AG09309 (cell line): ENCODE measurements around the gene COL20A1.

Experiments
- DNase-seq: peaks from one replicate; pipeline ENCODE4 v3.0.0-alpha.2; 2010; ENCODE audit warnings: low read depth
- H3K4me3 ChIP-seq: 2 replicates; pipeline ENCODE4 v1.5.1; 2011; ENCODE audit warnings: mild to moderate bottlenecking, low read depth, low read length, moderate library complexity; ENCODE audit not compliant: control insufficient read depth
- CTCF ChIP-seq: IDR thresholded peaks from 2 replicates; pipeline ENCODE4 v1.5.1; 2011; ENCODE audit warnings: mild to moderate bottlenecking, low read depth, low read length, inconsistent platforms; ENCODE audit not compliant: insufficient read depth, control insufficient read depth; ENCODE audit errors: missing control alignments

Gene COL20A1

GRCh38 chr20:63254606-63255384, 38.2 kb upstream of the COL20A1 start:
- no peak for DNase-seq
- no peak for TF ChIP-seq CTCF
- no peak overlapping the region for H3K4me3 ChIP-seq

- TF ChIP-seq CTCF = no peak
- no peak overlapping the region for H3K4me3 ChIP-seq
- DNase-seq = no peak
These were observed 36.9 kb upstream of the COL20A1 start for GRCh38 chr20:63255931-63256704.

- H3K4me3 ChIP-seq = no peak overlapping the region
- DNase-seq = no peak
- no peak for TF ChIP-seq CTCF
These were observed 36.0 kb upstream of the COL20A1 start for GRCh38 chr20:63256954-63257353.

GRCh38 chr20:63257629-63258028, 35.4 kb upstream of the COL20A1 start:
- DNase-seq = no peak
- TF ChIP-seq CTCF = no peak
- H3K4me3 ChIP-seq = no peak overlapping the region

DNA sequence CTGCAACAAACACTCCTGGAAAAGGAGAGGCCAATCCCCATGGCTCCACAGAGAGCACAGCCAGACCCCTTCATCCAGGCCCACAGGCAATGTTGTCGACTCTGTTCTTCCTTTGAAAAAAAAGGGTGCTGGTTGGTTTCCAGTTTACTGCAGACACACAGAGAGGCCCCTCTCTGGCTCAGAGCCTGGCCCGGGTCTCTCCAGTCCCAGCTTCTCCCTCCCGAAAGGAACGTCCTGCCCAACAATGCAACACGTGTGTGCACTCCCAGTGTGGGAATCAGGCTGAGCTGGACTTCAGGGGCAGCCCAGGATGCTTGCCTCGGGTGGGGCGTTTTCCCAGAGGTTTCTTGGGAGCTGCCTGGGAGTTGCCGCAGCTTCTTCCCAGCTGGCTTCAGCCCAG, 34.2 kb upstream of the COL20A1 start:
- no peak overlapping the region for H3K4me3 ChIP-seq
- TF ChIP-seq CTCF = no peak
- DNase-seq = no peak

DNA sequence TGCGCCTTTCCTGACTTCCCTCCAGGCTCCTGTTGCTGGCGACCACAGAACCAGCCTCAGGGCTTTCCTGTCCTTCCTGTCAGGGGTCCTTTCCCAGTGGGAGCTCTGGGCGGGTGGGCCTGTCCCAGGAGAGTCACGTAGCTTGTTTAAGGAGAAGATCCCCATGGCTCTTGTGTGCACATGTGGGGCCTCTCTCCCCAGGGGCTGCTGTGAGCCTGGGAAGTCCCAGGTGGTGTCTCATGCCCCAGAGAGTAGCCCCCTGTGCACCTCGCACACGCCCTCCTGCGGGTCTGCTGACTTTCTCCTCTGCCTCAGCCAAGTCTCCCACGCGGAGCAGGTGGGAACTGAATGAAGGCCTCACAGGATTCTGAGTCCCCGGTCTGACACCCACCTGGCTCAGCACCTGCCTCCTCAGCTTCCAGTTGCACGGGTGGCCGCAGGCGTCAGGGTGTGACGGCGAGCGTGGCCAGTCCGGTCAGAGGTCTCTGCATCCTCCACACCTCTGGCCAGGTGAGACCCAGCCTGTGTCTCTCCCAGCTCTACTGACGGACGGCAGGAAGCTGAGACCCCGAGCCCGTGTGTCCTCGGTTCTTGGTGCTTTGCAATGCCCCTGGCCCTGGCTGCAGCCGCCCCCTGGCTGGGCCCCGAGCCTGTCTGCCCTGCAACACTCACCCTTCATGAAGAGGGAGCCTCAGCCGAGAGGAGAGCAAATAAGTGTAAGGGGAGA, 33.1 kb upstream of the COL20A1 start:
- DNase-seq = no peak
- H3K4me3 ChIP-seq = no peak overlapping the region
- no peak for TF ChIP-seq CTCF
